Stimulated activated CD4-positive, alpha-beta T cell treated with anti-CD3 and anti-CD28 coated beads, Interleukin-15, amount 100 ng/mL, for 24 hours (primary cell): ENCODE data around the gene ADORA1.

Experiments
- DNase-seq: peaks from one replicate; pipeline ENCODE4 v3.0.0-alpha.2; 2020

ADORA1 gene

GRCh38 chr1:203124011-203124410 lies 3.5 kb upstream of the ADORA1 start:
- DNase-seq: no peak

- DNase-seq: no peak
Measured at GRCh38 chr1:203124546-203125317, 2.8 kb upstream of the ADORA1 start.

- no peak for DNase-seq
Measured at GRCh38 chr1:203126151-203126865, 1.2 kb upstream of the ADORA1 start.

GRCh38 chr1:203126866-203127665 lies 460 bp upstream of the ADORA1 start:
- no peak for DNase-seq

- DNase-seq: no peak
Measured at GRCh38 chr1:203128431-203128715, 847 bp downstream of the ADORA1 start.

GRCh38 chr1:203128716-203129500 lies 1.4 kb downstream of the ADORA1 start:
- DNase-seq: no peak

GRCh38 chr1:203129501-203130231 lies 2.1 kb downstream of the ADORA1 start:
- DNase-seq: no peak

GRCh38 chr1:203130358-203130985 lies 2.9 kb downstream of the ADORA1 start:
- no peak for DNase-seq

GRCh38 chr1:203131548-203132200 lies 4.1 kb downstream of the ADORA1 start:
- no peak for DNase-seq

- no peak for DNase-seq
Measured at GRCh38 chr1:203133970-203134725, 6.6 kb downstream of the ADORA1 start.

GRCh38 chr1:203135636-203136305 lies 8.2 kb downstream of the ADORA1 start:
- no peak for DNase-seq

GRCh38 chr1:203136409-203137042 lies 9.0 kb downstream of the ADORA1 start:
- DNase-seq: no peak

- no peak for DNase-seq
Measured at GRCh38 chr1:203137324-203137723, 9.8 kb downstream of the ADORA1 start.

- no peak for DNase-seq
Measured at GRCh38 chr1:203138066-203138465, 10.5 kb downstream of the ADORA1 start.

GRCh38 chr1:203139976-203140475 lies 12.5 kb downstream of the ADORA1 start:
- DNase-seq: no peak

- DNase-seq: no peak
Measured at GRCh38 chr1:203140743-203141520, 13.4 kb downstream of the ADORA1 start.

- DNase-seq: no peak
Measured at GRCh38 chr1:203142124-203142523, 14.6 kb downstream of the ADORA1 start.

GRCh38 chr1:203142684-203143408 lies 15.3 kb downstream of the ADORA1 start:
- DNase-seq: no peak
